BE2C (cell line): ENCODE measurements around the gene ZNF761.
A peak's percentile ranks its signal among the peaks of the same experiment; 100 is the strongest.
"Not testable (repeated sequence)": the region's sequence is repeated elsewhere in the genome, so short reads cannot be mapped to it uniquely, and the experiment has no call there.

Experiments
- DNase-seq: peaks from one replicate; pipeline ENCODE4 v3.0.0-alpha.2; 2020
- H3K27me3 ChIP-seq: fragments of 250-450 bp; sonication (Bioruptor Pico); 2 replicates; pipeline ENCODE4 v1.5.1; 2020; ENCODE audit warnings: mild to moderate bottlenecking
- H3K36me3 ChIP-seq: fragments of 250-450 bp; sonication (Bioruptor Pico); 2 replicates; pipeline ENCODE4 v1.5.1; 2020; ENCODE audit warnings: mild to moderate bottlenecking
- H3K4me1 ChIP-seq: fragments of 250-450 bp; sonication (Bioruptor Pico); 2 replicates; pipeline ENCODE4 v1.5.1; 2020
- H3K4me3 ChIP-seq: 2 replicates; pipeline ENCODE4 v1.5.1; 2011; ENCODE audit warnings: low read depth, low read length
- H3K9me3 ChIP-seq: fragments of 250-450 bp; sonication (Bioruptor Pico); 2 replicates; pipeline ENCODE4 v1.5.1; 2020
- CTCF ChIP-seq: IDR thresholded peaks from 2 replicates; pipeline ENCODE4 v1.5.1; 2012; ENCODE audit warnings: mild to moderate bottlenecking, low read depth, low read length

ZNF761 gene

GRCh38 chr19:53485046-53486004, 53.5 kb downstream of the ZNF761 start:
- Histone ChIP-seq H3K4me1 (no peaks in the 10 kb centered on the region), H3K4me3 (no peak overlapping the region), H3K9me3 (no peaks in the 10 kb centered on the region), H3K27me3 (no peaks in the 10 kb centered on the region), H3K36me3 (no peaks in the 10 kb centered on the region)
- no peak for TF ChIP-seq CTCF
- no peak for DNase-seq

- H3K9me3 ChIP-seq = no peaks in the 10 kb centered on the region
- H3K27me3 ChIP-seq = no peaks in the 10 kb centered on the region
- no peak for DNase-seq
- H3K4me3 ChIP-seq = no peak overlapping the region
- no peaks in the 10 kb centered on the region for H3K4me1 ChIP-seq
- H3K36me3 ChIP-seq = no peaks in the 10 kb centered on the region
- no peak for TF ChIP-seq CTCF
Observed at GRCh38 chr19:53492153-53492552, 60.4 kb downstream of the ZNF761 start.

GRCh38 chr19:53497311-53498023, 65.7 kb downstream of the ZNF761 start:
- H3K36me3 ChIP-seq, H3K4me3 ChIP-seq, H3K27me3 ChIP-seq, H3K9me3 ChIP-seq, H3K4me1 ChIP-seq, DNase-seq: not testable (repeated sequence)

- not testable (repeated sequence) for H3K9me3 ChIP-seq
Observed at GRCh38 chr19:53498024-53498395, 66.2 kb downstream of the ZNF761 start.

GRCh38 chr19:53503151-53503550, 71.4 kb downstream of the ZNF761 start:
- DNase-seq, H3K4me3 ChIP-seq: not testable (repeated sequence)

More at GRCh38 chr19:53498024-53498395, 66.2 kb downstream of the ZNF761 start:
- not testable (repeated sequence) for H3K4me3 ChIP-seq, H3K4me1 ChIP-seq, H3K27me3 ChIP-seq, H3K36me3 ChIP-seq, DNase-seq

GRCh38 chr19:53503671-53504364, 72.0 kb downstream of the ZNF761 start:
- not testable (repeated sequence) for H3K4me1 ChIP-seq, H3K27me3 ChIP-seq, H3K9me3 ChIP-seq, H3K4me3 ChIP-seq, H3K36me3 ChIP-seq, DNase-seq
- TF ChIP-seq CTCF = peak; percentile 36; the same call in 1 of the 2 replicates

More at GRCh38 chr19:53503151-53503550, 71.4 kb downstream of the ZNF761 start:
- H3K36me3 ChIP-seq, H3K27me3 ChIP-seq, H3K9me3 ChIP-seq, H3K4me1 ChIP-seq: not testable (repeated sequence)

GRCh38 chr19:53504365-53504703, 72.5 kb downstream of the ZNF761 start:
- H3K4me3 ChIP-seq = peak overlapping the region; percentile 39
- TF ChIP-seq CTCF = peak; percentile 1

More at GRCh38 chr19:53504365-53504703, 72.5 kb downstream of the ZNF761 start:
- H3K36me3 ChIP-seq, H3K27me3 ChIP-seq, H3K4me1 ChIP-seq, H3K9me3 ChIP-seq: not testable (repeated sequence)
- DNase-seq = peak; percentile 46
